SU-DHL-6 (cell line): ENCODE measurements around the gene INO80.

ENCODE experiments used
- CTCF ChIP-seq: fragments of 200-600 bp; sonication (generic); IDR thresholded peaks from one replicate; pipeline ENCODE4 v1.5.1; 2017; ENCODE audit warnings: antibody characterized with exemption, mild to moderate bottlenecking, low read length, moderate library complexity; ENCODE audit not compliant: insufficient read depth, poor library complexity, severe bottlenecking
- EZH2phosphoT487 ChIP-seq: fragments of 200-600 bp; sonication (generic), shearing (Covaris generic); conservative IDR thresholded peaks from 2 replicates; pipeline ENCODE4 v1.6.1; 2018; ENCODE audit warnings: mild to moderate bottlenecking, antibody characterized with exemption, low read length, moderate library complexity, mixed read lengths

GRCh38 chr15:41024885-41025284, 91.2 kb downstream of the INO80 start:
- TF ChIP-seq CTCF (no peak), EZH2phosphoT487 (no peak)
